B cell (primary cell): ENCODE results near the gene DZANK1. TPM values are rescaled to one million over a fixed set of nuclear protein-coding genes. Genes with fewer than 3 reads are reported as not detected.

Experiments used
- ATAC-seq: fragments of 200-7000 bp; cut with Tn5 transposase; one replicate; pipeline ENCODE4 v1.10.0; 2021; ENCODE audit warnings: low read depth, mild to moderate bottlenecking, moderate number of reproducible peaks, moderate library complexity
- CTCF ChIA-PET: fragments of 350-600 bp; sonication (Branson Sonifier 250); formaldehyde crosslinking; loops from one replicate; lab custom pipeline; 2021; ENCODE audit warnings: antibody characterized with exemption, inconsistent platforms; lab: Charles Lee
- POLR2A ChIA-PET: fragments of 350-600 bp; sonication (Branson Sonifier 250); formaldehyde crosslinking; loops from one replicate; lab custom pipeline; 2021; ENCODE audit warnings: antibody characterized with exemption; lab: Charles Lee
- DNase-seq: peaks from one replicate; pipeline ENCODE4 v3.0.0; 2013
- H2AFZ ChIP-seq: 2 replicates; pipeline ENCODE4 v1.6.1; 2012; ENCODE audit warnings: mild to moderate bottlenecking, low read depth, low read length; ENCODE audit not compliant: insufficient read depth, poor library complexity, severe bottlenecking
- H3K27ac ChIP-seq, 2 donors: 1 replicate in 1 of 2; 2 replicates in 1 of 2; pipeline ENCODE4 v1.5.1; 2012 to 2013; ENCODE audit warnings: low read length in 2 of 2, mild to moderate bottlenecking in 2 of 2, moderate library complexity in 1 of 2
- H3K27me3 ChIP-seq, 4 experiments: fragments of 200-600 bp in 1 of 4; sonication (generic) in 1 of 4; replicated peaks in 1 of 4; 1 replicate in 2 of 4; 2 replicates in 2 of 4; pipeline versions ENCODE4 v1.6.1 to v1.7.0; 2013 to 2016; ENCODE audit warnings: low read length in 3 of 4, mild to moderate bottlenecking in 2 of 4, mixed read lengths in 1 of 4, moderate library complexity in 1 of 4; ENCODE audit not compliant: insufficient read depth in 4 of 4, control insufficient read depth in 3 of 4; ENCODE audit errors: control extremely low read depth in 1 of 4
- H3K36me3 ChIP-seq, 2 experiments: replicated peaks in 1 of 2; 1 replicate in 1 of 2; 2 replicates in 1 of 2; pipeline versions ENCODE4 v1.6.1 to v1.7.1; 2013; ENCODE audit warnings: low read length in 1 of 2; ENCODE audit not compliant: insufficient read depth in 2 of 2, control insufficient read depth in 1 of 2; ENCODE audit errors: control extremely low read depth in 1 of 2, extremely low read depth in 1 of 2
- H3K4me1 ChIP-seq, 2 donors: fragments of 200-600 bp in 1 of 2; sonication (generic) in 1 of 2; 1 replicate in 1 of 2; 2 replicates in 1 of 2; pipeline versions ENCODE4 v1.5.1 to v1.6.1; 2013 to 2017; ENCODE audit warnings: low read length in 2 of 2; ENCODE audit not compliant: control insufficient read depth in 2 of 2, insufficient read depth in 2 of 2
- H3K4me2 ChIP-seq: replicated peaks from 2 replicates; pipeline ENCODE3; 2012; ENCODE audit warnings: mild to moderate bottlenecking, low read depth, low read length; ENCODE audit not compliant: poor library complexity, severe bottlenecking
- H3K4me3 ChIP-seq, 5 experiments: fragments of 200-600 bp in 1 of 5; sonication (generic) in 1 of 5; 1 replicate in 3 of 5; 2 replicates in 2 of 5; pipeline versions ENCODE4 v1.5.1 to v1.7.0; 2011 to 2016; ENCODE audit warnings: low read length in 4 of 5, mild to moderate bottlenecking in 4 of 5, low read depth in 2 of 5, control low read depth in 1 of 5, moderate library complexity in 1 of 5; ENCODE audit not compliant: insufficient read depth in 1 of 5; ENCODE audit errors: control extremely low read depth in 1 of 5, extremely low read depth in 1 of 5
- H3K79me2 ChIP-seq: fragments of 200-600 bp; sonication (generic); one replicate; pipeline ENCODE4 v1.6.0; 2016; ENCODE audit warnings: low read length; ENCODE audit not compliant: control insufficient read depth, insufficient read depth
- H3K9ac ChIP-seq: fragments of 200-600 bp; sonication (generic); 2 replicates; pipeline ENCODE4 v1.6.1; 2017; ENCODE audit warnings: mild to moderate bottlenecking, low read length, moderate library complexity
- H3K9me3 ChIP-seq, 3 donors: one replicate each; pipeline versions ENCODE4 v1.6.1 to v1.7.1; 2013; ENCODE audit warnings: low read length in 2 of 3; ENCODE audit not compliant: control insufficient read depth in 2 of 3, insufficient read depth in 1 of 3; ENCODE audit errors: control extremely low read depth in 1 of 3
- H4K20me1 ChIP-seq: 2 replicates; pipeline ENCODE4 v1.6.0; 2012; ENCODE audit warnings: mild to moderate bottlenecking, low read length; ENCODE audit not compliant: insufficient read depth, control insufficient read depth, poor library complexity, severe bottlenecking
- H3K27ac Mint-ChIP-seq: one replicate; pipeline ENCODE4 v1.8.0; 2021; ENCODE audit warnings: mixed read lengths
- H3K27me3 Mint-ChIP-seq: one replicate; pipeline ENCODE4 v1.8.0; 2021; ENCODE audit warnings: mixed read lengths
- H3K4me1 Mint-ChIP-seq: one replicate; pipeline ENCODE4 v1.8.0; 2021; ENCODE audit warnings: mixed read lengths
- H3K4me3 Mint-ChIP-seq: one replicate; pipeline ENCODE4 v1.8.0; 2021; ENCODE audit warnings: mixed read lengths
- H3K9me3 Mint-ChIP-seq: one replicate; pipeline ENCODE4 v1.8.0; 2022; ENCODE audit warnings: mixed read lengths; ENCODE audit not compliant: insufficient read depth
- EZH2 ChIP-seq: IDR thresholded peaks from 2 replicates; pipeline ENCODE4 v1.6.1; 2012; ENCODE audit warnings: borderline replicate concordance, low read depth, mild to moderate bottlenecking, moderate library complexity, low read length; ENCODE audit not compliant: insufficient read depth, poor library complexity, severe bottlenecking
- WGBS: methylation state at CpG from one replicate; pipeline ENCODE4 v1.1.5; 2013; ENCODE audit warnings: missing lambda C conversion rate; ENCODE audit not compliant: insufficient coverage; 5-methylcytosine and 5-hydroxymethylcytosine counted together
- intact Hi-C: fragments of 100-400 bp; cut with micrococcal nuclease; formaldehyde crosslinking; loops from one replicate; pipeline ENCODE4 v1.10.0; 2022
- polyA plus RNA-seq: library from polyadenylated mRNA; depleted of rRNA; stranded (reverse); fragments of >200 nt; gene quantifications from 2 replicates; pipeline ENCODE4 v1.2.3, GENCODE V29; 2012
- total RNA-seq, 2 donors: library from RNA; stranded (reverse); fragments of 120-200 nt in 1 of 2; gene quantifications; 1 replicate in 1 of 2; 2 replicates in 1 of 2; pipeline versions ENCODE4 v1.2.3 to v1.2.4, GENCODE V29; 2013 to 2022
- TF ChIP-seq, protein P1 (sequence below): fragments of 200-600 bp; IDR thresholded peaks from one replicate; pipeline ENCODE4 v1.8.0; 2022; ENCODE audit warnings: antibody characterized with exemption, mild to moderate bottlenecking

The DZANK1 gene
- total and polyA plus RNA-seq, 2 donors (not counting 1 experiment from before 2014, with no cell fraction given), result 2.8 to 5.6 TPM

- TF ChIP-seq, protein P1, sequence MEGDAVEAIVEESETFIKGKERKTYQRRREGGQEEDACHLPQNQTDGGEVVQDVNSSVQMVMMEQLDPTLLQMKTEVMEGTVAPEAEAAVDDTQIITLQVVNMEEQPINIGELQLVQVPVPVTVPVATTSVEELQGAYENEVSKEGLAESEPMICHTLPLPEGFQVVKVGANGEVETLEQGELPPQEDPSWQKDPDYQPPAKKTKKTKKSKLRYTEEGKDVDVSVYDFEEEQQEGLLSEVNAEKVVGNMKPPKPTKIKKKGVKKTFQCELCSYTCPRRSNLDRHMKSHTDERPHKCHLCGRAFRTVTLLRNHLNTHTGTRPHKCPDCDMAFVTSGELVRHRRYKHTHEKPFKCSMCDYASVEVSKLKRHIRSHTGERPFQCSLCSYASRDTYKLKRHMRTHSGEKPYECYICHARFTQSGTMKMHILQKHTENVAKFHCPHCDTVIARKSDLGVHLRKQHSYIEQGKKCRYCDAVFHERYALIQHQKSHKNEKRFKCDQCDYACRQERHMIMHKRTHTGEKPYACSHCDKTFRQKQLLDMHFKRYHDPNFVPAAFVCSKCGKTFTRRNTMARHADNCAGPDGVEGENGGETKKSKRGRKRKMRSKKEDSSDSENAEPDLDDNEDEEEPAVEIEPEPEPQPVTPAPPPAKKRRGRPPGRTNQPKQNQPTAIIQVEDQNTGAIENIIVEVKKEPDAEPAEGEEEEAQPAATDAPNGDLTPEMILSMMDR, result no peak
- TF ChIP-seq EZH2, result no peak
- no peaks in the 10 kb centered on the region for H3K79me2 ChIP-seq
- ChIA-PET CTCF (no interaction called here), POLR2A (no interaction called here)
- no peak overlapping the region for H3K4me2 ChIP-seq
- no peaks in the 10 kb centered on the region for H3K36me3 ChIP-seq
- no peaks in the 10 kb centered on the region for H3K4me1 ChIP-seq
- no peak overlapping the region for H2AFZ ChIP-seq
- Mint-ChIP-seq H3K4me1 (no peaks in the 10 kb centered on the region), H3K9me3 (peaks cover 2% of the 10 kb centered on the region), H3K27me3 (peaks cover 21% of the 10 kb centered on the region), H3K4me3 (no peak overlapping the region), H3K27ac (no peak overlapping the region)
- H3K27ac ChIP-seq, result no peak overlapping the region
- intact Hi-C loops, result no loop called here
- H3K9me3 ChIP-seq, result peaks cover 0 to 4% (median 0%) of the 10 kb centered on the region in 3 donors
- no peaks in the 10 kb centered on the region for H4K20me1 ChIP-seq
- no peak overlapping the region for H3K9ac ChIP-seq
- H3K4me3 ChIP-seq, result no peak overlapping the region
- peaks cover 0 to 3% (median 0%) of the 10 kb centered on the region in 4 experiments for H3K27me3 ChIP-seq
- DNase-seq, result no peak
- no peak for ATAC-seq
- WGBS, result no CpG with 5 or more reads among the region's 1 CpG
Observed at GRCh38 chr20:18372296-18372695, 94.5 kb downstream of the DZANK1 start.

- WGBS, result 43% methylated on average over 1 of the region's 2 CpGs
Observed at GRCh38 chr20:18364768-18365167, 102.1 kb downstream of the DZANK1 start.

More at GRCh38 chr20:18364768-18365167, 102.1 kb downstream of the DZANK1 start:
- TF ChIP-seq EZH2, result no peak
- TF ChIP-seq, protein P1, result no peak
- H3K27ac ChIP-seq, result no peak overlapping the region
- no peaks in the 10 kb centered on the region for H3K4me1 ChIP-seq
- H3K27me3 ChIP-seq, result peaks cover 0 to 3% (median 0%) of the 10 kb centered on the region in 4 experiments
- H3K4me3 Mint-ChIP-seq, result no peak overlapping the region
- peaks cover 3% of the 10 kb centered on the region for H3K27me3 Mint-ChIP-seq
- no peaks in the 10 kb centered on the region for H3K9me3 ChIP-seq
- H4K20me1 ChIP-seq, result no peaks in the 10 kb centered on the region
- H2AFZ ChIP-seq, result no peak overlapping the region
- H3K4me2 ChIP-seq, result no peak overlapping the region
- CTCF ChIA-PET, result no interaction called here
- H3K4me3 ChIP-seq, result no peak overlapping the region
- ATAC-seq (no peak), DNase-seq (no peak)
- H3K9ac ChIP-seq, result no peak overlapping the region
- H3K27ac Mint-ChIP-seq, result no peak overlapping the region
- intact Hi-C loops, result no loop called here
- H3K79me2 ChIP-seq, result no peaks in the 10 kb centered on the region
- H3K9me3 Mint-ChIP-seq, result no peaks in the 10 kb centered on the region
- no peaks in the 10 kb centered on the region for H3K36me3 ChIP-seq
- H3K4me1 Mint-ChIP-seq, result no peaks in the 10 kb centered on the region
- POLR2A ChIA-PET, result no interaction called here
